ENCODE measurements around the gene KRTAP12-2.

Gene KRTAP12-2

GRCh38 chr21:44653656-44654575, 12.8 kb downstream of the KRTAP12-2 start:
- no peak for DNase-seq
- Histone ChIP-seq H3K27me3 (ENCODE audit: insufficient read depth, low read depth, severe bottlenecking) (no peaks in the 10 kb centered on the region), H3K4me3 (ENCODE audit: low read depth, low read length) (no peak overlapping the region), H3K36me3 (no peaks in the 10 kb centered on the region), H3K9me3 (ENCODE audit: severe bottlenecking) (peaks cover 9% of the 10 kb centered on the region), H3K27ac (no peak overlapping the region)
- TF ChIP-seq CTCF (IDR thresholded peaks at IDR 0.05; ENCODE audit: low read depth, low read length): no peak

GRCh38 chr21:44653123-44653522, 13.6 kb downstream of the KRTAP12-2 start:
- no peak overlapping the region for H3K27ac ChIP-seq
- no peak for TF ChIP-seq CTCF (IDR thresholded peaks at IDR 0.05; ENCODE audit: low read depth, low read length)
- H3K27me3 ChIP-seq (ENCODE audit: insufficient read depth, low read depth, severe bottlenecking): no peaks in the 10 kb centered on the region
- no peaks in the 10 kb centered on the region for H3K36me3 ChIP-seq
- H3K9me3 ChIP-seq (ENCODE audit: severe bottlenecking): peaks cover 9% of the 10 kb centered on the region
- H3K4me3 ChIP-seq (ENCODE audit: low read depth, low read length): no peak overlapping the region
- DNase-seq: no peak

- peaks cover 1% of the 10 kb centered on the region for H3K9me3 ChIP-seq (ENCODE audit: severe bottlenecking)
These were observed 15.6 kb downstream of the KRTAP12-2 start for GRCh38 chr21:44650973-44651675.

GRCh38 chr21:44650265-44650972, 16.3 kb downstream of the KRTAP12-2 start:
- Histone ChIP-seq H3K36me3 (no peaks in the 10 kb centered on the region), H3K9me3 (ENCODE audit: severe bottlenecking) (peaks cover 1% of the 10 kb centered on the region), H3K27me3 (ENCODE audit: insufficient read depth, low read depth, severe bottlenecking) (no peaks in the 10 kb centered on the region), H3K27ac (no peak overlapping the region), H3K4me3 (ENCODE audit: low read depth, low read length) (no peak overlapping the region)
- no peak for TF ChIP-seq CTCF (IDR thresholded peaks at IDR 0.05; ENCODE audit: low read depth, low read length)
- DNase-seq: no peak

More at GRCh38 chr21:44650973-44651675, 15.6 kb downstream of the KRTAP12-2 start:
- Histone ChIP-seq H3K36me3 (no peaks in the 10 kb centered on the region), H3K27me3 (ENCODE audit: insufficient read depth, low read depth, severe bottlenecking) (no peaks in the 10 kb centered on the region), H3K27ac (no peak overlapping the region), H3K4me3 (ENCODE audit: low read depth, low read length) (no peak overlapping the region)
- DNase-seq: no peak
- no peak for TF ChIP-seq CTCF (IDR thresholded peaks at IDR 0.05; ENCODE audit: low read depth, low read length)

- H3K27me3 ChIP-seq (ENCODE audit: insufficient read depth, low read depth, severe bottlenecking): no peaks in the 10 kb centered on the region
- peaks cover 9% of the 10 kb centered on the region for H3K9me3 ChIP-seq (ENCODE audit: severe bottlenecking)
- no peaks in the 10 kb centered on the region for H3K36me3 ChIP-seq
- no peak overlapping the region for H3K27ac ChIP-seq
- no peak overlapping the region for H3K4me3 ChIP-seq (ENCODE audit: low read depth, low read length)
- no peak for DNase-seq
- TF ChIP-seq CTCF (IDR thresholded peaks at IDR 0.05; ENCODE audit: low read depth, low read length): no peak
These were observed 17.1 kb downstream of the KRTAP12-2 start for GRCh38 chr21:44649521-44650100.
